ENCODE results near the gene UQCRHL. TPM values are rescaled to one million over a fixed set of nuclear protein-coding genes. Genes with fewer than 3 reads are reported as not detected.

UQCRHL gene
- polyA plus RNA-seq, 2 of the 4 experiments (the other 2 are of a cell fraction), result 0.68 to 4.1 TPM

DNA sequence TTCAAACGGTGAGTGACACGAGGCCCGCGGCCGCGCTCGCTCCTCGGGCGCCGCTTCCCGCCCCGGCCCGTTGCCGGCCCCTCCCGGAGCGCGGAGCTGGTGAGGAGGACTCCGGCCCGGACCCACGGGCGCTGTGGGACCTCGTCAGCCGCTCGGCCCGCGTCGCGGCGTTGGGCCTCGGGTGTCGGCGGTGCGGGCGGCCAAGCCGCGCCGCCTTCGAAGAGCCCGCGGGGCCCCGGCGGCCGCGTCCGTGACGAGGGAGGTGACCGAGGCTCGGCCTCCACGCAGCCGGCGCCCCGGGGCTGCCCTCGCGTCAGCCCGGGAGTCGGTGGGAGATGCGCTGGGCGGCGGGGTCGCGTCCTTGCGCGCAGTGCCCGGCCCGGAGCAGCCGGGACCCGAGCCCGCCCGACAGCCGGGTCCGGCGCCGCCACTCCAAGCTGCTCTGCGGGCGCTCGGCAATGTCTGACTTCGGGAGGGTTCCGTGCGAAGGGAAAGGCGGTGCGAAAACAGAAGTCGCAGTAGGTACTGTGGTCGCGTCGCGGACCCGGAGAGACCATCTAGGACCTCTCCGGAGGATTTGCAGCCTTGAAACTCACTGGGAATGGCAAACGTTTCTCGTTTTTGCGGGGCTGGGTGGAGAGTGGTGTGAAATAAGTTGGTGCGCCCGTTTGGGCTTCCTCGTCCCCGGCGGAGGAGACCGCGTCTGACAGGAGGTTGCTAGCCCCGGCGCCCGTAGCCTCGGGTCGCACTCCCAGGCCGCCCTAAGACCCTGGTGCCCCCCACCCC lies 40.9 kb upstream of the UQCRHL start:
- peaks cover 35% of the 10 kb centered on the region for H3K4me1 ChIP-seq
- peak overlapping the region; percentile 98 to 100 for H3K27ac ChIP-seq
- peak overlapping the region; percentile 96 for H3K4me2 ChIP-seq
- DNase-seq (ENCODE audit: low read depth in 1 of 2, low spot score in 1 of 2) (no peak), ATAC-seq (peak in 1 of 2 experiments; percentile 14; a peak in 2 of 6 replicates), FAIRE-seq (no peak)
- no peaks in the 10 kb centered on the region for H3K9me3 ChIP-seq
- WGBS (ENCODE audit: missing lambda C conversion rate), result 3% methylated on average over 29 of the region's 104 CpGs
- H3K4me3 ChIP-seq, result peak overlapping the region; percentile 99
- POLR2A ChIA-PET, result interaction anchor here (1.1 to 4.4 kb wide), 7 partner anchors 10 to 61 kb away, joined by 3 to 30 read pairs (median 8); no protein-coding TSS in a partner anchor
- CTCF ChIA-PET, result interaction anchor here (0.9 to 1.5 kb wide), 6 partner anchors 14 to 102 kb away, joined by 3 to 4 read pairs (median 4); no protein-coding TSS in a partner anchor
- TF ChIP-seq FOSL2 (IDR thresholded peaks at IDR 0.05) (no peak), FOSL2 (CRISPR knock-in tag; IDR thresholded peaks at IDR 0.05) (no peak), ESRRA (IDR thresholded peaks at IDR 0.05; ENCODE audit: borderline replicate concordance, low read length) (no peak), POLR2AphosphoS2 (conservative IDR thresholded peaks at IDR 0.05; ENCODE audit: low read length) (no peak), PHF8 (IDR thresholded peaks at IDR 0.05; ENCODE audit: borderline replicate concordance, low read depth) (0 out of 2 replicates have a peak, but pooled peaks have one; percentile 15), POLR2A (IDR thresholded peaks at IDR 0.05; ENCODE audit: low read length) (no peak)
- TF ChIP-seq, protein P1, sequence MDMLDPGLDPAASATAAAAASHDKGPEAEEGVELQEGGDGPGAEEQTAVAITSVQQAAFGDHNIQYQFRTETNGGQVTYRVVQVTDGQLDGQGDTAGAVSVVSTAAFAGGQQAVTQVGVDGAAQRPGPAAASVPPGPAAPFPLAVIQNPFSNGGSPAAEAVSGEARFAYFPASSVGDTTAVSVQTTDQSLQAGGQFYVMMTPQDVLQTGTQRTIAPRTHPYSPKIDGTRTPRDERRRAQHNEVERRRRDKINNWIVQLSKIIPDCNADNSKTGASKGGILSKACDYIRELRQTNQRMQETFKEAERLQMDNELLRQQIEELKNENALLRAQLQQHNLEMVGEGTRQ (IDR thresholded peaks at IDR 0.05), result no peak

DNA sequence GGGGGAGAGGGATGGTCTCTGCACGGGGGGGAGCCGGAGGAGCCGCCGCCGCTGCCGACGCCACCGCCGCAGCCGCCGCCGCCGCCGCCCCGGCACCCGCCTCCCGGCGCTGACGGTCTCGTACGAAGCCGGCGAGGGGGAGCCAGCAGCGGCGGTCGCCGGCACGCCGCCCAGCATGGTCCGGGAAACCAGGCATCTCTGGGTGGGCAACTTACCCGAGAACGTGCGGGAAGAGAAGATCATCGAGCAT lies 40.4 kb upstream of the UQCRHL start:
- no CpG with 5 or more reads among the region's 34 CpGs for WGBS (ENCODE audit: missing lambda C conversion rate)
- ChIA-PET POLR2A (interaction anchor here (0.8 to 4.4 kb wide), 12 partner anchors 9 to 102 kb away, joined by 3 to 30 read pairs (median 4); no protein-coding TSS in a partner anchor), CTCF (interaction anchor here (0.9 to 1.5 kb wide), 5 partner anchors 14 to 48 kb away, joined by 3 to 4 read pairs (median 4); no protein-coding TSS in a partner anchor)

DNA sequence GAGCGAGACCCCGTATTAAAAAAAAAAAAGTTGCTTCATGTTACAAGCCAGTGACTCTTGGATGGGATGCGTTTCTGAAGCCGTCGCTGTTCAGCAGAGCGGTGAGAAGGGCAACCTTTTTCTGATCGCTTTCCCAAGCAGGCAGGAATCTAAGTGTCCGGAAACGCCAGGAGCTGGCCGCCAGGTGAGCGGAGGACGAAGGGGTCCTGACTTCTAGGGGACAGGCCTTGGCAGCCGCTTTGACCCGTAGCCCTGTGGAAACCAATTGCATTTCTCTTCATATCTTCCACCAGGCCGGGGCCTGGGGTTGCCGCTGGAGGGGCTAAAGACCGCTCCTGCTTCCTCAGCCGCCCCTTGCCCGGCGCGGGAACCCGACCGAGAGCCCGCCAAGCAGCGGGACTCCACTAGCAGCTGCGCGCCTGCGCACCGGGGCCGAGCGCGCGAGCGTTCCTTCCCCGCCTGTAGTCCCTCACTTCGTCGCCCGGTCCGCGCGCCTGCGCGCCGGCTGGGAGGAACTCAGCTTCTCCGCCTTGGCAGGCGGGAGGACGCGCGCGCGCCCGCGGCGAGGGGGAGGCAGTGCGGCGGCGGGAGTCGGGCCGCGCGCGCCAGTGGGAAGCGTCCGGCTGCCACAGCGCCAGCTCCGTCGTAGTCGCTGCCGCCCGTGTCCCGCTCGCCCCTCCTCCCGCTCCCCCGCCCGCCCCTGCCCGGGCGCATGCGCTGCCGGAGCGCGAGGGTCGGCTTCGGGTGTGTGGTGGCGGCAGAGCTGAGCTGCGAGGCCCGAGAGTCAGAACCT lies 39.8 kb upstream of the UQCRHL start, which contains the start of gene SPEN:
TSS of gene SPEN (plus strand) at position 608 of the 793 bp plus-strand sequence. CDS start 361 bp downstream, outside the sequence.
- peak; percentile 80 to 87 for ATAC-seq
- no peak for FAIRE-seq
- peak; percentile 68 to 94 for DNase-seq (ENCODE audit: low read depth in 1 of 2, low spot score in 1 of 2)
- Histone ChIP-seq H3K4me3 (peak within 1 kb of the TSS; percentile 99), H3K4me2 (peak within 1 kb of the TSS; percentile 96), H3K27ac (peak within 1 kb of the TSS; percentile 98 to 100), H3K9me3 (no peaks in the 10 kb centered on the region), H3K4me1 (peaks cover 32% of the 10 kb centered on the region)
- ChIA-PET POLR2A (interaction anchor here (0.6 to 4.4 kb wide), 14 partner anchors 9 to 102 kb away, joined by 3 to 30 read pairs (median 4); no protein-coding TSS in a partner anchor), CTCF (interaction anchor here (0.6 to 1.5 kb wide), 8 partner anchors 13 to 90 kb away, joined by 3 to 4 read pairs (median 3); no protein-coding TSS in a partner anchor)
- 2% methylated on average over 13 of the region's 86 CpGs for WGBS (ENCODE audit: missing lambda C conversion rate)
- TF ChIP-seq NFE2L2 (conservative IDR thresholded peaks at IDR 0.05; ENCODE audit: low read length) (no peak), PHF8 (IDR thresholded peaks at IDR 0.05; ENCODE audit: borderline replicate concordance, low read depth) (peak; percentile 61; the same call in 1 of the 2 replicates), POLR2A (IDR thresholded peaks at IDR 0.05; ENCODE audit: low read length) (peak; percentile 70), CHD4 (IDR thresholded peaks at IDR 0.05; ENCODE audit: borderline replicate concordance) (no peak), ZFP36 (IDR thresholded peaks at IDR 0.05; ENCODE audit: borderline replicate concordance, partially characterized antibody) (no peak), NR3C1 (IDR thresholded peaks at IDR 0.05) (no peak)
- TF ChIP-seq, protein P2, sequence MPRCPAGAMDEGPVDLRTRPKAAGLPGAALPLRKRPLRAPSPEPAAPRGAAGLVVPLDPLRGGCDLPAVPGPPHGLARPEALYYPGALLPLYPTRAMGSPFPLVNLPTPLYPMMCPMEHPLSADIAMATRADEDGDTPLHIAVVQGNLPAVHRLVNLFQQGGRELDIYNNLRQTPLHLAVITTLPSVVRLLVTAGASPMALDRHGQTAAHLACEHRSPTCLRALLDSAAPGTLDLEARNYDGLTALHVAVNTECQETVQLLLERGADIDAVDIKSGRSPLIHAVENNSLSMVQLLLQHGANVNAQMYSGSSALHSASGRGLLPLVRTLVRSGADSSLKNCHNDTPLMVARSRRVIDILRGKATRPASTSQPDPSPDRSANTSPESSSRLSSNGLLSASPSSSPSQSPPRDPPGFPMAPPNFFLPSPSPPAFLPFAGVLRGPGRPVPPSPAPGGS (IDR thresholded peaks at IDR 0.05), result peak; percentile 11; the same call in 1 of the 3 replicates
- TF ChIP-seq, protein P3, sequence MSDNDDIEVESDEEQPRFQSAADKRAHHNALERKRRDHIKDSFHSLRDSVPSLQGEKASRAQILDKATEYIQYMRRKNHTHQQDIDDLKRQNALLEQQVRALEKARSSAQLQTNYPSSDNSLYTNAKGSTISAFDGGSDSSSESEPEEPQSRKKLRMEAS (IDR thresholded peaks at IDR 0.05), result peak; percentile 25; the same call in 1 of the 2 replicates
- TF ChIP-seq, protein P4, sequence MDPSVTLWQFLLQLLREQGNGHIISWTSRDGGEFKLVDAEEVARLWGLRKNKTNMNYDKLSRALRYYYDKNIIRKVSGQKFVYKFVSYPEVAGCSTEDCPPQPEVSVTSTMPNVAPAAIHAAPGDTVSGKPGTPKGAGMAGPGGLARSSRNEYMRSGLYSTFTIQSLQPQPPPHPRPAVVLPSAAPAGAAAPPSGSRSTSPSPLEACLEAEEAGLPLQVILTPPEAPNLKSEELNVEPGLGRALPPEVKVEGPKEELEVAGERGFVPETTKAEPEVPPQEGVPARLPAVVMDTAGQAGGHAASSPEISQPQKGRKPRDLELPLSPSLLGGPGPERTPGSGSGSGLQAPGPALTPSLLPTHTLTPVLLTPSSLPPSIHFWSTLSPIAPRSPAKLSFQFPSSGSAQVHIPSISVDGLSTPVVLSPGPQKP (IDR thresholded peaks at IDR 0.05; ENCODE audit: low read depth, low read length), result no peak
- TF ChIP-seq, protein P5, sequence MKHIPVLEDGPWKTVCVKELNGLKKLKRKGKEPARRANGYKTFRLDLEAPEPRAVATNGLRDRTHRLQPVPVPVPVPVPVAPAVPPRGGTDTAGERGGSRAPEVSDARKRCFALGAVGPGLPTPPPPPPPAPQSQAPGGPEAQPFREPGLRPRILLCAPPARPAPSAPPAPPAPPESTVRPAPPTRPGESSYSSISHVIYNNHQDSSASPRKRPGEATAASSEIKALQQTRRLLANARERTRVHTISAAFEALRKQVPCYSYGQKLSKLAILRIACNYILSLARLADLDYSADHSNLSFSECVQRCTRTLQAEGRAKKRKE (CRISPR knock-in tag; IDR thresholded peaks at IDR 0.05; ENCODE audit: low read depth), result no peak

More for the DNA sequence above, 40.4 kb upstream of the UQCRHL start:
- TF ChIP-seq RARB (CRISPR knock-in tag; IDR thresholded peaks at IDR 0.05) (no peak), HOXB5 (CRISPR knock-in tag; IDR thresholded peaks at IDR 0.05) (no peak), MYC (IDR thresholded peaks at IDR 0.05; ENCODE audit: borderline replicate concordance, low read length) (no peak), CBX2 (IDR thresholded peaks at IDR 0.05; ENCODE audit: borderline replicate concordance, low read depth) (no peak), RNF2 (IDR thresholded peaks at IDR 0.05; ENCODE audit: borderline replicate concordance, low read depth) (no peak), RFX5 (IDR thresholded peaks at IDR 0.05) (no peak), KDM1A (IDR thresholded peaks at IDR 0.05; ENCODE audit: low read depth) (no peak), ESRRA (IDR thresholded peaks at IDR 0.05; ENCODE audit: borderline replicate concordance, low read length) (no peak), RCOR1 (IDR thresholded peaks at IDR 0.05; ENCODE audit: low read depth, low read length) (no peak), FOXS1 (CRISPR knock-in tag; IDR thresholded peaks at IDR 0.05) (no peak), FOSL2 (IDR thresholded peaks at IDR 0.05) (no peak), FOSL2 (CRISPR knock-in tag; IDR thresholded peaks at IDR 0.05) (no peak), JUN (IDR thresholded peaks at IDR 0.05) (0 out of 5 replicates have a peak, but pooled peaks of 1 of the 2 experiments have one; percentile 13), EHF (CRISPR knock-in tag; IDR thresholded peaks at IDR 0.05) (no peak), HEYL (CRISPR knock-in tag; IDR thresholded peaks at IDR 0.05) (no peak)
- TF ChIP-seq, protein P4 (IDR thresholded peaks at IDR 0.05; ENCODE audit: low read depth, low read length), result no peak
- TF ChIP-seq, protein P3 (IDR thresholded peaks at IDR 0.05), result 0 out of 2 replicates have a peak, but pooled peaks have one; percentile 4
- no peak for ATAC-seq
- peak overlapping the region; percentile 98 to 100 for H3K27ac ChIP-seq
- peaks cover 35% of the 10 kb centered on the region for H3K4me1 ChIP-seq
- H3K4me2 ChIP-seq, result peak overlapping the region; percentile 96
- peak overlapping the region; percentile 99 for H3K4me3 ChIP-seq
- H3K9me3 ChIP-seq, result no peaks in the 10 kb centered on the region
- DNase-seq (ENCODE audit: low read depth in 1 of 2, low spot score in 1 of 2), result no peak
- no peak for FAIRE-seq

Measured in A549 (cell line).